Panc1 (cell line): ENCODE results near the gene PBX1. TPM values are rescaled to one million over a fixed set of nuclear protein-coding genes. Genes with fewer than 3 reads are reported as not detected.

Source experiments
- ATAC-seq: fragments of 200-7000 bp; cut with Tn5 transposase; 2 replicates; pipeline ENCODE4 v1.9.1; 2020; ENCODE audit warnings: mild to moderate bottlenecking, moderate library complexity
- BruUV-seq: library from RNA; stranded (reverse); fragments of 400-500 nt; replicated peaks from 2 replicates; lab custom pipeline; 2021; lab: Mats Ljungman, UMichigan
- CTCF ChIA-PET: fragments of 300-600 bp; sonication (Branson Sonifier 250); formaldehyde crosslinking; loops from one replicate; lab custom pipeline; 2022; ENCODE audit warnings: antibody characterized with exemption; lab: Charles Lee
- POLR2A ChIA-PET: fragments of 300-600 bp; sonication (Branson Sonifier 250); formaldehyde crosslinking; loops from one replicate; lab custom pipeline; 2022; ENCODE audit warnings: antibody characterized with exemption; lab: Charles Lee
- DNase-seq: peaks from one replicate; pipeline ENCODE4 v3.0.0-alpha.2; 2010; ENCODE audit warnings: low read depth, low spot score
- H3K27ac ChIP-seq: 2 replicates; pipeline ENCODE4 v1.5.1; 2011; ENCODE audit warnings: mild to moderate bottlenecking, low read length, inconsistent platforms
- H3K27me3 ChIP-seq: fragments of 200-500 bp; sonication (Bioruptor generic); 2 replicates; pipeline ENCODE4 v1.6.0; 2014; ENCODE audit warnings: low read length, inconsistent platforms; ENCODE audit not compliant: control insufficient read depth, insufficient read depth
- H3K36me3 ChIP-seq: fragments of 200-500 bp; sonication (Bioruptor generic); 2 replicates; pipeline ENCODE4 v1.5.1; 2014; ENCODE audit warnings: inconsistent platforms, mild to moderate bottlenecking, low read length, moderate library complexity; ENCODE audit not compliant: control insufficient read depth, insufficient read depth
- H3K4me1 ChIP-seq: 2 replicates; pipeline ENCODE4 v1.5.1; 2011; ENCODE audit warnings: inconsistent platforms, mild to moderate bottlenecking, low read length, moderate library complexity; ENCODE audit not compliant: control insufficient read depth, insufficient read depth
- H3K4me3 ChIP-seq, 2 experiments: 2 replicates each; pipeline ENCODE4 v1.5.1; 2011 to 2012; ENCODE audit warnings: low read depth in 2 of 2, low read length in 2 of 2, mild to moderate bottlenecking in 2 of 2, inconsistent platforms in 1 of 2, moderate library complexity in 1 of 2
- H3K9me3 ChIP-seq: fragments of 200-500 bp; sonication (Bioruptor generic); 2 replicates; pipeline ENCODE4 v1.5.1; 2014; ENCODE audit warnings: low read depth, mild to moderate bottlenecking, inconsistent platforms, low read length, moderate library complexity; ENCODE audit not compliant: control insufficient read depth, insufficient read depth
- POLR2AphosphoS5 ChIP-seq: IDR thresholded peaks from 2 replicates; pipeline ENCODE4 v1.6.1; 2012; ENCODE audit warnings: mild to moderate bottlenecking, low read depth, low read length, moderate library complexity
- SIN3A ChIP-seq: IDR thresholded peaks from 2 replicates; pipeline ENCODE4 v1.6.1; 2012; ENCODE audit warnings: low read depth, mild to moderate bottlenecking, low read length, moderate library complexity, borderline replicate concordance; ENCODE audit not compliant: insufficient read depth
- TCF7L2 ChIP-seq: IDR thresholded peaks from 2 replicates; pipeline ENCODE4 v1.6.1; 2011; ENCODE audit warnings: mild to moderate bottlenecking, low read depth, low read length, inconsistent platforms
- in situ Hi-C: cut with HindIII; loops from 2 replicates; pipeline ENCODE4 v1.10.0; 2016; ENCODE audit warnings: low sequenced_read_pairs, low pct_unique_long_range_greater_than_20kb
- intact Hi-C: fragments of 100-400 bp; cut with micrococcal nuclease; formaldehyde crosslinking; loops from one replicate; pipeline ENCODE4 v1.10.0; 2022; ENCODE audit not compliant: unreplicated experiment
- total RNA-seq: library from RNA; stranded (reverse); gene quantifications from one replicate; pipeline ENCODE4 v1.2.1, GENCODE V29; 2021; ENCODE audit not compliant: unreplicated experiment
- TF ChIP-seq, protein P1 (sequence below), 2 experiments: IDR thresholded peaks; 2 replicates each; pipeline ENCODE4 v1.6.1; 2011 to 2012; ENCODE audit warnings: low read depth in 2 of 2, control low read depth in 1 of 2, low read length in 1 of 2, mild to moderate bottlenecking in 1 of 2, moderate library complexity in 1 of 2; ENCODE audit not compliant: insufficient read depth in 1 of 2
- TF ChIP-seq, protein P2 (sequence below): fragments of 450-650 bp; IDR thresholded peaks from 2 replicates; pipeline ENCODE4 v1.5.1; 2017; ENCODE audit warnings: mild to moderate bottlenecking

Gene PBX1
- total RNA-seq, 1 experiment from 2014 or later: 2.0 TPM

DNA sequence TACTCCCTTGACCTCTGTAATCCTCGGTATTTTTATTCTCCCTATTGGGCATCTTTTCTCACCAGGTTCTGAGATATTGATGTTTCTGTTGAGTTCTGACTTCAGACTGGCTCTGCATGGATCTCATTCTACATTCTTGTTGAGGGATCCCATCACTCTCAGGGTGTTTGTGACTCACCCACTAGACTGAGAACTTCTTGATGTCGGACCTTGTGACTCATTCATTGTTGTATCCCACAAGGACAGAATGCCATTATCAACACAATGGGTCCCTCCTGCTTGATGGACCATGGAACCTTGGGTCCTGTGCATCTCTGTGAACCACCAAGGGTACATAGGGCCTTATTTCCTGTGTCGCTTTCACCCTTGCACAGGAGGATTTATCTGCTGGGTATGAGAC lies 174.1 kb downstream of the PBX1 start:
- POLR2A ChIA-PET: no interaction called here
- intact Hi-C loops (no loop called here), in situ Hi-C loops (no loop called here)
- DNase-seq (no peak), ATAC-seq (no peak)
- Histone ChIP-seq H3K36me3 (no peaks in the 10 kb centered on the region), H3K27ac (no peak overlapping the region), H3K27me3 (no peaks in the 10 kb centered on the region), H3K4me3 (no peak overlapping the region), H3K9me3 (no peaks in the 10 kb centered on the region), H3K4me1 (no peaks in the 10 kb centered on the region)
- no TSS peak for BruUV-seq
- CTCF ChIA-PET: no interaction called here
- TF ChIP-seq SIN3A (no peak), POLR2AphosphoS5 (no peak), TCF7L2 (no peak)
- TF ChIP-seq, protein P1, sequence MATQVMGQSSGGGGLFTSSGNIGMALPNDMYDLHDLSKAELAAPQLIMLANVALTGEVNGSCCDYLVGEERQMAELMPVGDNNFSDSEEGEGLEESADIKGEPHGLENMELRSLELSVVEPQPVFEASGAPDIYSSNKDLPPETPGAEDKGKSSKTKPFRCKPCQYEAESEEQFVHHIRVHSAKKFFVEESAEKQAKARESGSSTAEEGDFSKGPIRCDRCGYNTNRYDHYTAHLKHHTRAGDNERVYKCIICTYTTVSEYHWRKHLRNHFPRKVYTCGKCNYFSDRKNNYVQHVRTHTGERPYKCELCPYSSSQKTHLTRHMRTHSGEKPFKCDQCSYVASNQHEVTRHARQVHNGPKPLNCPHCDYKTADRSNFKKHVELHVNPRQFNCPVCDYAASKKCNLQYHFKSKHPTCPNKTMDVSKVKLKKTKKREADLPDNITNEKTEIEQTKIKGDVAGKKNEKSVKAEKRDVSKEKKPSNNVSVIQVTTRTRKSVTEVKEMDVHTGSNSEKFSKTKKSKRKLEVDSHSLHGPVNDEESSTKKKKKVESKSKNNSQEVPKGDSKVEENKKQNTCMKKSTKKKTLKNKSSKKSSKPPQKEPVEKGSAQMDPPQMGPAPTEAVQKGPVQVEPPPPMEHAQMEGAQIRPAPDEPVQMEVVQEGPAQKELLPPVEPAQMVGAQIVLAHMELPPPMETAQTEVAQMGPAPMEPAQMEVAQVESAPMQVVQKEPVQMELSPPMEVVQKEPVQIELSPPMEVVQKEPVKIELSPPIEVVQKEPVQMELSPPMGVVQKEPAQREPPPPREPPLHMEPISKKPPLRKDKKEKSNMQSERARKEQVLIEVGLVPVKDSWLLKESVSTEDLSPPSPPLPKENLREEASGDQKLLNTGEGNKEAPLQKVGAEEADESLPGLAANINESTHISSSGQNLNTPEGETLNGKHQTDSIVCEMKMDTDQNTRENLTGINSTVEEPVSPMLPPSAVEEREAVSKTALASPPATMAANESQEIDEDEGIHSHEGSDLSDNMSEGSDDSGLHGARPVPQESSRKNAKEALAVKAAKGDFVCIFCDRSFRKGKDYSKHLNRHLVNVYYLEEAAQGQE (IDR thresholded peaks at IDR 0.05; ENCODE audit: insufficient read depth in 1 of 2, low read depth in 2 of 2, low read length in 1 of 2): no peak
- TF ChIP-seq, protein P2, sequence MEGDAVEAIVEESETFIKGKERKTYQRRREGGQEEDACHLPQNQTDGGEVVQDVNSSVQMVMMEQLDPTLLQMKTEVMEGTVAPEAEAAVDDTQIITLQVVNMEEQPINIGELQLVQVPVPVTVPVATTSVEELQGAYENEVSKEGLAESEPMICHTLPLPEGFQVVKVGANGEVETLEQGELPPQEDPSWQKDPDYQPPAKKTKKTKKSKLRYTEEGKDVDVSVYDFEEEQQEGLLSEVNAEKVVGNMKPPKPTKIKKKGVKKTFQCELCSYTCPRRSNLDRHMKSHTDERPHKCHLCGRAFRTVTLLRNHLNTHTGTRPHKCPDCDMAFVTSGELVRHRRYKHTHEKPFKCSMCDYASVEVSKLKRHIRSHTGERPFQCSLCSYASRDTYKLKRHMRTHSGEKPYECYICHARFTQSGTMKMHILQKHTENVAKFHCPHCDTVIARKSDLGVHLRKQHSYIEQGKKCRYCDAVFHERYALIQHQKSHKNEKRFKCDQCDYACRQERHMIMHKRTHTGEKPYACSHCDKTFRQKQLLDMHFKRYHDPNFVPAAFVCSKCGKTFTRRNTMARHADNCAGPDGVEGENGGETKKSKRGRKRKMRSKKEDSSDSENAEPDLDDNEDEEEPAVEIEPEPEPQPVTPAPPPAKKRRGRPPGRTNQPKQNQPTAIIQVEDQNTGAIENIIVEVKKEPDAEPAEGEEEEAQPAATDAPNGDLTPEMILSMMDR: no peak

DNA sequence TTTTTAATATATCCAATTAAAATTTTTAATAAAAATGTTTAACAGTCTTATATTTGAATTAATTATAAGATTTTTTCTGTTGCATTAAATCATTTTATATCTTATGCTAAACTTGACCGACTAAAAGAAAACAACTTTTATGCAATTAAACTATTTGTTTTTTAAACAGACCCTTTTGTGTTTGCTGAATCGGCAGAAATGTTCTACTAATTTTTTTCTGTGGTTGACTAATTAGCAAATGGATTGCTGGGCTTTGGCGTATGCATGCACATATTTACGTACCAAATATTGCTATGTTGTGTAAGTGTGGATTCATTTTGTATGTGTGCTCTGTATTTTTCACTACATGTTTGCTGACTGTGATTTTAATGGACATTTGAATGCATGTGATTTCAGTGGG lies 174.8 kb downstream of the PBX1 start:
- intact Hi-C loops (no loop called here), in situ Hi-C loops (no loop called here)
- POLR2A ChIA-PET: no interaction called here
- CTCF ChIA-PET: no interaction called here
- no TSS peak for BruUV-seq
- DNase-seq: no peak
- no peak for ATAC-seq
- Histone ChIP-seq H3K36me3 (no peaks in the 10 kb centered on the region), H3K4me3 (no peak overlapping the region), H3K4me1 (no peaks in the 10 kb centered on the region), H3K27ac (no peak overlapping the region), H3K27me3 (no peaks in the 10 kb centered on the region), H3K9me3 (no peaks in the 10 kb centered on the region)
- TF ChIP-seq, protein P1 (IDR thresholded peaks at IDR 0.05; ENCODE audit: insufficient read depth in 1 of 2, low read depth in 2 of 2, low read length in 1 of 2): no peak
- no peak for TF ChIP-seq TCF7L2
